K562 (cell line): ENCODE measurements around the gene VWDE. TPM values are rescaled to one million over a fixed set of nuclear protein-coding genes. Genes with fewer than 3 reads are reported as not detected.

ENCODE experiments used
- CBX8 ChIP-seq: fragments of 200-600 bp; sonication (generic); IDR thresholded peaks from 2 replicates; pipeline ENCODE4 v1.6.1; 2012; ENCODE audit warnings: borderline replicate concordance, mixed run types, low read depth, mild to moderate bottlenecking, moderate library complexity, mixed read lengths, low read length, control low read depth, inconsistent platforms; ENCODE audit not compliant: poor library complexity, severe bottlenecking; ENCODE audit errors: extremely low read depth
- KAT7 ChIP-seq: sonication (generic); formaldehyde crosslinking; IDR thresholded peaks from 2 replicates; pipeline ENCODE4 v1.8.0; 2022; ENCODE audit warnings: missing genetic modification reagents, mild to moderate bottlenecking, borderline replicate concordance
- MYC ChIP-seq, 2 experiments: fragments of 250-450 bp in 1 of 2; sonication (Bioruptor Pico) in 1 of 2; IDR thresholded peaks; 2 replicates each; pipeline versions ENCODE4 v1.5.1 to v1.6.1; 2012 to 2021; ENCODE audit warnings: low read depth in 2 of 2, borderline replicate concordance in 1 of 2, improper control_type of control experiment in 1 of 2, low read length in 1 of 2, mild to moderate bottlenecking in 1 of 2, moderate library complexity in 1 of 2
- NR2C2 ChIP-seq, 2 experiments: fragments of 200-800 bp in 1 of 2; sonication (Bioruptor generic) in 1 of 2; sonication (generic) in 1 of 2; formaldehyde crosslinking in 1 of 2; IDR thresholded peaks; 2 replicates each; pipeline versions ENCODE4 v1.6.1 to v1.8.0; 2016 to 2022; ENCODE audit warnings: mild to moderate bottlenecking in 1 of 2, missing compliant biosample characterization in 1 of 2, missing genetic modification characterization in 1 of 2, missing genetic modification reagents in 1 of 2
- PCBP2 ChIP-seq: fragments of 200-400 bp; formaldehyde crosslinking; IDR thresholded peaks from 2 replicates; pipeline ENCODE4 v1.6.1; 2018; ENCODE audit warnings: low read length, low read depth, mild to moderate bottlenecking, moderate library complexity; ENCODE audit not compliant: poor library complexity, severe bottlenecking
- TBL1XR1 ChIP-seq, 2 experiments: IDR thresholded peaks; 2 replicates each; pipeline ENCODE4 v1.6.1; 2012; ENCODE audit warnings: improper control_type of control experiment in 2 of 2, low read length in 2 of 2, mild to moderate bottlenecking in 1 of 2
- ZNF707 ChIP-seq: fragments of 250-450 bp; sonication (Bioruptor Pico); conservative IDR thresholded peaks from 2 replicates; pipeline ENCODE4 v1.8.0; 2022; ENCODE audit warnings: inconsistent platforms, mild to moderate bottlenecking, moderate library complexity
- polyA plus RNA-seq, 8 experiments: library from polyadenylated mRNA; depleted of rRNA in 4 of 8; stranded (reverse) in 5 of 8; unstranded in 3 of 8; fragments of >200 nt; fragmentation: Nextera tagmentation in 2 of 8; fragmentation: Illumina TruSeq in 1 of 8; extraction: Ambion mirVana in 2 of 8; extraction: Trizol in 1 of 8; gene quantifications; 2 replicates each; pipeline versions ENCODE4 v1.2.1 to v1.2.3, GENCODE V29; 2011 to 2014; ENCODE audit warnings: inconsistent platforms in 1 of 8, missing spikeins in 1 of 8
- total RNA-seq, 7 experiments: library from RNA; depleted of rRNA in 6 of 7; stranded (reverse); fragments of >200 nt in 6 of 7; fragmentation: Illumina TruSeq in 2 of 7; extraction: Trizol in 2 of 7; gene quantifications; 2 replicates each; pipeline versions ENCODE4 v1.2.1 to v1.2.3, GENCODE V29; 2011 to 2021; ENCODE audit warnings: low replicate concordance in 1 of 7
- TF ChIP-seq, protein P1 (sequence below): fragments of 200-800 bp; sonication (Bioruptor generic); IDR thresholded peaks from 2 replicates; pipeline ENCODE4 v1.6.1; 2017; ENCODE audit warnings: missing genetic modification characterization, missing compliant biosample characterization
- TF ChIP-seq, protein P2 (sequence below): fragments of 250-450 bp; sonication (Bioruptor Pico); IDR thresholded peaks from 2 replicates; pipeline ENCODE4 v1.8.0; 2022; ENCODE audit warnings: inconsistent platforms
- TF ChIP-seq, protein P3 (sequence below): sonication (generic); formaldehyde crosslinking; IDR thresholded peaks from 2 replicates; pipeline ENCODE4 v1.8.0; 2023; ENCODE audit warnings: mild to moderate bottlenecking, missing genetic modification reagents

Gene VWDE
- total and polyA plus RNA-seq, 9 of the 15 experiments (the other 6 are each of a cell fraction or from before 2014, with no cell fraction given) = 40.6 to 162 (median 95.2) TPM

DNA sequence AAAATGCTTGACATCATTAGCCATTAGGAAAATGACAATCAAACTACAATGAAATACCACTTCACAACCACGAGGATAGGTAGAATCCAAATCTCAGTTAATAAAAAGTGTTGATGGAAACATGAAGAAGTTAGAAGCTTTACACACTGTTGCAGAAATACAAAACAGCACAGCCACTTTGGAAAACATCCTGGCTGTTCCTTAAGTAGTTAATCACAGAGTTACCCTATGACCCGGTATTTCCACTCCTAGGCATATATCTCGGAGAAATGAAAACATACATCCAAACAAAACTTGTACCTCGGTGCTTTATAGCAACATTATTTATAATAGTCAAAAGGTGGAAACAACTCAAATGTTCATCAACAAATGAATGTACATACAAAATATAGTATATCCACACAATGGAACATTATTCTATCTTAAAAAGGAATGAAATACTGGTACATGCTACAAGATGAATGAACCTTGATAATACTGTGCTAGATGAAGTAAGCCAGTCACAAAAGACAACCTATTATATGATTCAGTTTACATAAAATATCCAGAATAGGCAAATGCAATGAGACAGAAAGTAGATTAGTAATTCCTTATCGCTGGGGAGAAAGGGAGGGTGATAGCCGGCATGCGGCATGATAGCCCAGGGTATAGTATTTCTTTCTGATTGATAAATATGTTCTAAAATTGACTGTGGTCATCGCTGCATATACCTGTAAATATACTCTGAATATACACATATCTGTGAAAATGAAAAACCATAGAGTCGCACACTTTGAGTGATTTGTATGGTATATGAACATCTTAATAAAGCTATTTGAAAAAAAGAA is 1.9 kb downstream of the VWDE start (continued):
- no peak for TF ChIP-seq NR2C2 (CRISPR knock-in tag; IDR thresholded peaks at IDR 0.05)
- peak; percentile 83 for TF ChIP-seq NR2C2 (tag; IDR thresholded peaks at IDR 0.05)
- peak in 1 of 2 experiments; percentile 25; a peak in 1 of 4 replicates for TF ChIP-seq TBL1XR1 (IDR thresholded peaks at IDR 0.05; ENCODE audit: low read length in 2 of 2)
- TF ChIP-seq MYC (IDR thresholded peaks at IDR 0.05; ENCODE audit: low read depth, low read length) = 0 out of 2 replicates have a peak, but pooled peaks have one; percentile 35
- TF ChIP-seq MYC (CRISPR knock-in tag; IDR thresholded peaks at IDR 0.05; ENCODE audit: borderline replicate concordance, low read depth) = no peak
- TF ChIP-seq PCBP2 = no peak
- TF ChIP-seq KAT7 (CRISPR knock-in tag) = peak; percentile 52; the same call in 1 of the 2 replicates
- no peak for TF ChIP-seq ZNF707
- TF ChIP-seq, protein P1, sequence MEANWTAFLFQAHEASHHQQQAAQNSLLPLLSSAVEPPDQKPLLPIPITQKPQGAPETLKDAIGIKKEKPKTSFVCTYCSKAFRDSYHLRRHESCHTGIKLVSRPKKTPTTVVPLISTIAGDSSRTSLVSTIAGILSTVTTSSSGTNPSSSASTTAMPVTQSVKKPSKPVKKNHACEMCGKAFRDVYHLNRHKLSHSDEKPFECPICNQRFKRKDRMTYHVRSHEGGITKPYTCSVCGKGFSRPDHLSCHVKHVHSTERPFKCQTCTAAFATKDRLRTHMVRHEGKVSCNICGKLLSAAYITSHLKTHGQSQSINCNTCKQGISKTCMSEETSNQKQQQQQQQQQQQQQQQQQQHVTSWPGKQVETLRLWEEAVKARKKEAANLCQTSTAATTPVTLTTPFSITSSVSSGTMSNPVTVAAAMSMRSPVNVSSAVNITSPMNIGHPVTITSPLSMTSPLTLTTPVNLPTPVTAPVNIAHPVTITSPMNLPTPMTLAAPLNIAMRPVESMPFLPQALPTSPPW (CRISPR knock-in tag) = peak; percentile 43; the same call in 1 of the 2 replicates
- TF ChIP-seq, protein P2, sequence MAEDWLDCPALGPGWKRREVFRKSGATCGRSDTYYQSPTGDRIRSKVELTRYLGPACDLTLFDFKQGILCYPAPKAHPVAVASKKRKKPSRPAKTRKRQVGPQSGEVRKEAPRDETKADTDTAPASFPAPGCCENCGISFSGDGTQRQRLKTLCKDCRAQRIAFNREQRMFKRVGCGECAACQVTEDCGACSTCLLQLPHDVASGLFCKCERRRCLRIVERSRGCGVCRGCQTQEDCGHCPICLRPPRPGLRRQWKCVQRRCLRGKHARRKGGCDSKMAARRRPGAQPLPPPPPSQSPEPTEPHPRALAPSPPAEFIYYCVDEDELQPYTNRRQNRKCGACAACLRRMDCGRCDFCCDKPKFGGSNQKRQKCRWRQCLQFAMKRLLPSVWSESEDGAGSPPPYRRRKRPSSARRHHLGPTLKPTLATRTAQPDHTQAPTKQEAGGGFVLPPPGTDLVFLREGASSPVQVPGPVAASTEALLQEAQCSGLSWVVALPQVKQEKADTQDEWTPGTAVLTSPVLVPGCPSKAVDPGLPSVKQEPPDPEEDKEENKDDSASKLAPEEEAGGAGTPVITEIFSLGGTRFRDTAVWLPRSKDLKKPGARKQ (CRISPR knock-in tag) = no peak
- TF ChIP-seq CBX8 = no peak
- TF ChIP-seq, protein P3, sequence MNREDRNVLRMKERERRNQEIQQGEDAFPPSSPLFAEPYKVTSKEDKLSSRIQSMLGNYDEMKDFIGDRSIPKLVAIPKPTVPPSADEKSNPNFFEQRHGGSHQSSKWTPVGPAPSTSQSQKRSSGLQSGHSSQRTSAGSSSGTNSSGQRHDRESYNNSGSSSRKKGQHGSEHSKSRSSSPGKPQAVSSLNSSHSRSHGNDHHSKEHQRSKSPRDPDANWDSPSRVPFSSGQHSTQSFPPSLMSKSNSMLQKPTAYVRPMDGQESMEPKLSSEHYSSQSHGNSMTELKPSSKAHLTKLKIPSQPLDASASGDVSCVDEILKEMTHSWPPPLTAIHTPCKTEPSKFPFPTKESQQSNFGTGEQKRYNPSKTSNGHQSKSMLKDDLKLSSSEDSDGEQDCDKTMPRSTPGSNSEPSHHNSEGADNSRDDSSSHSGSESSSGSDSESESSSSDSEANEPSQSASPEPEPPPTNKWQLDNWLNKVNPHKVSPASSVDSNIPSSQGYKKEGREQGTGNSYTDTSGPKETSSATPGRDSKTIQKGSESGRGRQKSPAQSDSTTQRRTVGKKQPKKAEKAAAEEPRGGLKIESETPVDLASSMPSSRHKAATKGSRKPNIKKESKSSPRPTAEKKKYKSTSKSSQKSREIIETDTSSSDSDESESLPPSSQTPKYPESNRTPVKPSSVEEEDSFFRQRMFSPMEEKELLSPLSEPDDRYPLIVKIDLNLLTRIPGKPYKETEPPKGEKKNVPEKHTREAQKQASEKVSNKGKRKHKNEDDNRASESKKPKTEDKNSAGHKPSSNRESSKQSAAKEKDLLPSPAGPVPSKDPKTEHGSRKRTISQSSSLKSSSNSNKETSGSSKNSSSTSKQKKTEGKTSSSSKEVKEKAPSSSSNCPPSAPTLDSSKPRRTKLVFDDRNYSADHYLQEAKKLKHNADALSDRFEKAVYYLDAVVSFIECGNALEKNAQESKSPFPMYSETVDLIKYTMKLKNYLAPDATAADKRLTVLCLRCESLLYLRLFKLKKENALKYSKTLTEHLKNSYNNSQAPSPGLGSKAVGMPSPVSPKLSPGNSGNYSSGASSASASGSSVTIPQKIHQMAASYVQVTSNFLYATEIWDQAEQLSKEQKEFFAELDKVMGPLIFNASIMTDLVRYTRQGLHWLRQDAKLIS = peak; percentile 9; the same call in 1 of the 2 replicates
